A673 (cell line): ENCODE results near the gene GPR17.

Experiments
- CTCF ChIP-seq: fragments of 300-800, 200-600 bp; sonication (generic); conservative IDR thresholded peaks from 2 replicates; pipeline ENCODE4 v1.5.1; 2017; ENCODE audit warnings: low read depth, mild to moderate bottlenecking, antibody characterized with exemption, low read length, moderate library complexity, mixed read lengths
- EZH2 ChIP-seq: fragments of 200-600 bp; sonication (generic); IDR thresholded peaks from 2 replicates; pipeline ENCODE4 v1.6.1; 2017; ENCODE audit warnings: borderline replicate concordance, low read depth, mild to moderate bottlenecking, mixed read lengths, antibody characterized with exemption, low read length; ENCODE audit not compliant: poor library complexity, severe bottlenecking

DNA sequence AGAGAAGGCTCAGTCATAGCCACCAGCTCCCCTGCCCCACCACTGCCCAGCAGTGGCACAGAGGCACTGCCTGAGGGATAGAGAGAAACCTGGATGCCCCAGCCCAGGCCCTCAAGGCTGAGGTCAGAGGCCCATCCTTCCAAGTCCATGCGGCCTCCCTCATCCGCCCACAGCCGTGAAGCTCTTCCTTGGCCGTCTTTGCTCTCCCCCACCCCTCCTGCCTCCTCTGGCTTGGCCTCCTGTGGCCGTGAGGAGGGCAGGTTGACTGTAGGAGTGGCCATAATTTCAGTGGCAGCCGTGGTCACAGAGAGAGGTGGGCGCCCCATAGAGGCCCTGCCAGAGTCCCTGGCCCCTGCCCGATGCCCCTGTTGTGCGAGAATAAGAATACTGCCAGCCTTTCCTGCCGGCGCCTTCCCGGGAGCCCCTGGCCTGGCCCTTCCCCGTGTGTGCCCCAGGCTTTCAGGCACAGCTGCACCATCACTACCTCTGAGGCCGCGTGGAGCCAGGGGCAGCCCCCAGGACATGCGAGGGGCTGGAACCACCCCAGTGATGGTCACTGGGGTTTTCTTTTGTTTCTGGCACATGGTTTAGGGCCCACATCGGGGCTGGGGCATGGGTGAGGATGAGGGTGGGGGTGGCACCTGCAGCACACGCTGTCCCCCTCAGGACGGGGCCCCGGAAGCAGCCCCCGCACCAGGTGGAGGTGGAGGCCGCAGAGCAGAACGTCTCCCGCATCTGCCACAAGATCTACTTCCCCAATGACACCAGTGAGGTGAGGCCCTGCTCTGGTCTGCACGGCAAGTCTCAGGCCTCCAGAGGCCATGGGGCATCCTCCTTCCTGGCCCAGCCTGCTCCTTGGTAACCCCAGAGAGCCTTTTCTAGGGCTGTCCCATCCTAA, 13.1 kb upstream of the GPR17 start:
- TF ChIP-seq CTCF (no peak), EZH2 (no peak)
